ENCODE data around the gene MINDY4. TPM values are rescaled to one million over a fixed set of nuclear protein-coding genes. Genes with fewer than 3 reads are reported as not detected.

Gene MINDY4
- total RNA-seq, 1 experiment from 2014 or later = 9.2 TPM

GRCh38 chr7:30736291-30736690 is 34.9 kb upstream of the MINDY4 start:
- POLR2A ChIA-PET = interaction anchor here (0.8 kb wide), 1 partner anchor 9 kb away, joined by 3 read pairs; no protein-coding TSS in a partner anchor
- Mint-ChIP-seq H3K27ac (ENCODE audit: low read depth, unreplicated experiment) (no peak overlapping the region), H3K4me1 (ENCODE audit: insufficient read depth, unreplicated experiment) (no peaks in the 10 kb centered on the region), H3K4me3 (ENCODE audit: unreplicated experiment) (no peak overlapping the region), H3K27me3 (ENCODE audit: insufficient read depth, unreplicated experiment) (peaks cover 70% of the 10 kb centered on the region), H3K9me3 (ENCODE audit: unreplicated experiment) (no peaks in the 10 kb centered on the region), H3K36me3 (ENCODE audit: insufficient read depth, unreplicated experiment) (no peaks in the 10 kb centered on the region)
- TF ChIP-seq, protein P1, sequence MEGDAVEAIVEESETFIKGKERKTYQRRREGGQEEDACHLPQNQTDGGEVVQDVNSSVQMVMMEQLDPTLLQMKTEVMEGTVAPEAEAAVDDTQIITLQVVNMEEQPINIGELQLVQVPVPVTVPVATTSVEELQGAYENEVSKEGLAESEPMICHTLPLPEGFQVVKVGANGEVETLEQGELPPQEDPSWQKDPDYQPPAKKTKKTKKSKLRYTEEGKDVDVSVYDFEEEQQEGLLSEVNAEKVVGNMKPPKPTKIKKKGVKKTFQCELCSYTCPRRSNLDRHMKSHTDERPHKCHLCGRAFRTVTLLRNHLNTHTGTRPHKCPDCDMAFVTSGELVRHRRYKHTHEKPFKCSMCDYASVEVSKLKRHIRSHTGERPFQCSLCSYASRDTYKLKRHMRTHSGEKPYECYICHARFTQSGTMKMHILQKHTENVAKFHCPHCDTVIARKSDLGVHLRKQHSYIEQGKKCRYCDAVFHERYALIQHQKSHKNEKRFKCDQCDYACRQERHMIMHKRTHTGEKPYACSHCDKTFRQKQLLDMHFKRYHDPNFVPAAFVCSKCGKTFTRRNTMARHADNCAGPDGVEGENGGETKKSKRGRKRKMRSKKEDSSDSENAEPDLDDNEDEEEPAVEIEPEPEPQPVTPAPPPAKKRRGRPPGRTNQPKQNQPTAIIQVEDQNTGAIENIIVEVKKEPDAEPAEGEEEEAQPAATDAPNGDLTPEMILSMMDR (IDR thresholded peaks at IDR 0.05; ENCODE audit: unreplicated experiment) = no peak
- CTCF ChIA-PET = no interaction called here
- DNase-seq (ENCODE audit: unreplicated experiment) = no peak
- BruUV-seq (replicated peaks) = no TSS peak
- intact Hi-C loops (cut with micrococcal nuclease) = no loop called here

DNA sequence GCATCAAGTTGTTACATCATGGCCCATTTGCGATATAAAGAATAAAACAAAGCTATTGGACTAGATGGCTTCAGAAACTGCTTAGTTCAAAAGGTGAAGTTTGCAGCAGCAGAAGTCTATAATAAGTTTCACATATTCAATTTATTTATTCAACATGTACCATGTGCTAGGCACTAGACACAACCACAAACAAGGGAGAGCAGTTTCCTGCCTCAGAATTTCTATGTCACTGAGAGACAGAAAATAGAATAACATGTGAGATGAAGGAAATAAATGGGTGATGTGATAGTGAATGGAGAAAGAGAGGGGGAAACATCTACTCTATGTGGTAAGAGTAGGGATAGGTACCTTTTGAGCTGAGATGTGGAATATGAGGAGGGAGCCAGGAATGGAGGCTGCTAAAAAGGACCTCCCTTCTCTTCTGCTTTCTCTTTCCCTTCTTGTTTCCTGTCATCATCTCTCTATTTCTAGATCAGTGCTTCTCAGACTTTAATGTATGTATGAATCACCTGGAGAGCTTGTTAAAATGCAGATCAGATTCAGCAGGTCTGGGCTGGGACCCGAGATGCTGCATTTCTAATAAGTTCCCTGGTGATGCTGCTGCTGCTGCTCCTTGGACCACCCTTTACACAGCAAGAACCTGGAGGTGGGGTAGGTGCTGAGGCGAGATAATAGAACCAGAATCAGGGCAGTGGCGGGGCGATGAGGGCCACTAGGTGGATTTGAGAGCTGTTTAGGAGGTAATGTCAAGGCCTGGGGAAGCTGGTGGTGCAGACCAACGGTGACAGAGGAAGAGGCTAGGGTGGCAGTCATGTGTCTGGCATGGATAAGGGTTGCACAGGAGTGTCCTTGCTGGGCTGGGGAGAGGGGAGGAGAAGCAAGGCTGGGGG is 32.9 kb upstream of the MINDY4 start:
- Mint-ChIP-seq H3K4me3 (ENCODE audit: unreplicated experiment) (no peak overlapping the region), H3K36me3 (ENCODE audit: insufficient read depth, unreplicated experiment) (no peaks in the 10 kb centered on the region), H3K27me3 (ENCODE audit: insufficient read depth, unreplicated experiment) (peaks cover 50% of the 10 kb centered on the region), H3K9me3 (ENCODE audit: unreplicated experiment) (no peaks in the 10 kb centered on the region), H3K27ac (ENCODE audit: low read depth, unreplicated experiment) (no peak overlapping the region), H3K4me1 (ENCODE audit: insufficient read depth, unreplicated experiment) (no peaks in the 10 kb centered on the region)
- TF ChIP-seq, protein P1 (IDR thresholded peaks at IDR 0.05; ENCODE audit: unreplicated experiment) = no peak
- CTCF ChIA-PET = interaction anchor here (0.6 to 4.9 kb wide), 11 partner anchors 11 to 698 kb away, joined by 3 to 35 read pairs (median 14); partner anchors contain the start of gene INMT
- intact Hi-C loops (cut with micrococcal nuclease) = no loop called here
- BruUV-seq (replicated peaks) = no TSS peak
- no peak for DNase-seq (ENCODE audit: unreplicated experiment)
- POLR2A ChIA-PET = no interaction called here

- no peak overlapping the region for H3K4me3 Mint-ChIP-seq (ENCODE audit: unreplicated experiment)
- intact Hi-C loops (cut with micrococcal nuclease) = loop anchor here (1.0 to 5.0 kb wide), 6 partner anchors 61 to 463 kb away; no protein-coding TSS in a partner anchor
- no peaks in the 10 kb centered on the region for H3K4me1 Mint-ChIP-seq (ENCODE audit: insufficient read depth, unreplicated experiment)
- BruUV-seq (replicated peaks) = no TSS peak
- no peaks in the 10 kb centered on the region for H3K9me3 Mint-ChIP-seq (ENCODE audit: unreplicated experiment)
- CTCF ChIA-PET = interaction anchor here (0.6 to 4.9 kb wide), 47 partner anchors 9 to 1682 kb away, joined by 3 to 35 read pairs (median 5); partner anchors contain the start of gene INMT
- no peak overlapping the region for H3K27ac Mint-ChIP-seq (ENCODE audit: low read depth, unreplicated experiment)
- H3K36me3 Mint-ChIP-seq (ENCODE audit: insufficient read depth, unreplicated experiment) = no peaks in the 10 kb centered on the region
- H3K27me3 Mint-ChIP-seq (ENCODE audit: insufficient read depth, unreplicated experiment) = peaks cover 37% of the 10 kb centered on the region
- POLR2A ChIA-PET = interaction anchor here (0.6 kb wide), 1 partner anchor 162 kb away, joined by 3 read pairs; no protein-coding TSS in a partner anchor
- DNase-seq (ENCODE audit: unreplicated experiment) = no peak
- TF ChIP-seq, protein P1 (IDR thresholded peaks at IDR 0.05; ENCODE audit: unreplicated experiment) = no peak
Observed at GRCh38 chr7:30739691-30740090, 31.5 kb upstream of the MINDY4 start.

- no peaks in the 10 kb centered on the region for H3K36me3 Mint-ChIP-seq (ENCODE audit: insufficient read depth, unreplicated experiment)
- CTCF ChIA-PET = interaction anchor here (0.5 to 4.9 kb wide), 66 partner anchors 8 to 1448 kb away, joined by 3 to 35 read pairs (median 4); partner anchors contain the start of gene INMT
- no peak overlapping the region for H3K27ac Mint-ChIP-seq (ENCODE audit: low read depth, unreplicated experiment)
- peak; percentile 67 for DNase-seq (ENCODE audit: unreplicated experiment)
- POLR2A ChIA-PET = interaction anchor here (0.6 kb wide), 1 partner anchor 70 kb away, joined by 3 read pairs; no protein-coding TSS in a partner anchor
- no peak overlapping the region for H3K4me3 Mint-ChIP-seq (ENCODE audit: unreplicated experiment)
- H3K27me3 Mint-ChIP-seq (ENCODE audit: insufficient read depth, unreplicated experiment) = peaks cover 27% of the 10 kb centered on the region
- TF ChIP-seq, protein P1 (IDR thresholded peaks at IDR 0.05; ENCODE audit: unreplicated experiment) = peak; percentile 99
- no peaks in the 10 kb centered on the region for H3K4me1 Mint-ChIP-seq (ENCODE audit: insufficient read depth, unreplicated experiment)
- BruUV-seq (replicated peaks) = no TSS peak
- no peaks in the 10 kb centered on the region for H3K9me3 Mint-ChIP-seq (ENCODE audit: unreplicated experiment)
- intact Hi-C loops (cut with micrococcal nuclease) = loop anchor here (1.0 to 5.0 kb wide), 6 partner anchors 60 to 464 kb away; no protein-coding TSS in a partner anchor
Observed at GRCh38 chr7:30740417-30741181, 30.6 kb upstream of the MINDY4 start.

Measured in MCF 10A (cell line).